RWPE1 (cell line): ENCODE data around the gene EEF1AKMT4.
"Not testable (repeated sequence)": the region's sequence is repeated elsewhere in the genome, so short reads cannot be mapped to it uniquely, and the experiment has no call there.

Experiments used
- CTCF ChIA-PET: fragments of 350-600 bp; sonication (Branson Sonifier 250); formaldehyde crosslinking; extraction: SDS; loops from one replicate; lab custom pipeline; 2021; lab: Yijun Ruan, JAX
- POLR2A ChIA-PET: fragments of 400-600 bp; formaldehyde crosslinking; extraction: SDS; loops from one replicate; lab custom pipeline; 2020; ENCODE audit warnings: antibody characterized with exemption; ENCODE audit not compliant: low non-redundant PET; lab: Yijun Ruan, JAX
- DNase-seq: peaks from one replicate; pipeline ENCODE4 v3.0.0; 2012; ENCODE audit warnings: low spot score
- H3K27ac ChIP-seq: fragments of 450-650 bp; 2 replicates; pipeline ENCODE4 v1.5.1; 2017
- TF ChIP-seq, protein P1 (sequence below): fragments of 450-650 bp; conservative IDR thresholded peaks from 2 replicates; pipeline ENCODE4 v1.5.1; 2017; ENCODE audit warnings: low read depth, mild to moderate bottlenecking

EEF1AKMT4 gene

DNA sequence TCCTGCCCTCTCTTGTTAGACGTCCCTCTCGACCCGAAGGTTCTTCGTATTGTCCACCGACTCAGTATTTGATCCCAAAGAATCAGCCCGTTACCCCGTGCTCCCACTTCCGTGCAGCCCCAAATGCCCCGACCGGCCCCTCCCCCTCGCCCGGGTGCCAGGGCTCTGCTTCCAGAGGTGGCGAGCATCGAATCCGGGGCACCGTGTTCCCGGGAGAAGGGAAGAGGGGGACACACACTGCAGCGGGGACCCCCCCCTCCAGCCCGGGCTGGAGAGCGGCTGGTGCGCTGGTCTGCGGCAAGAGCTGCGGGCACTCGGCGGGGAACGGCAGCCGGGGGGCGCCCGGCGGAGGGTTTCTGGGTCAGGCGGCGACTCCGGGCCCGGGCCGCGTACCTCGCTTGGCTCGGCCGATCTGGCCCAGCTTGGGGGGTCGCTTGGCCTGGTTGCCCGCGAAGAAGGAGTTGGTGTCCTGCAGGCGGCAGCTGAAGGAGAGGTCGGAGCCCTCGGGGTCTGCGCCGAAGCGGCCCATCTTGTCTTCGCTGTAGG is 11.3 kb downstream of the EEF1AKMT4 start:
- TF ChIP-seq, protein P1, sequence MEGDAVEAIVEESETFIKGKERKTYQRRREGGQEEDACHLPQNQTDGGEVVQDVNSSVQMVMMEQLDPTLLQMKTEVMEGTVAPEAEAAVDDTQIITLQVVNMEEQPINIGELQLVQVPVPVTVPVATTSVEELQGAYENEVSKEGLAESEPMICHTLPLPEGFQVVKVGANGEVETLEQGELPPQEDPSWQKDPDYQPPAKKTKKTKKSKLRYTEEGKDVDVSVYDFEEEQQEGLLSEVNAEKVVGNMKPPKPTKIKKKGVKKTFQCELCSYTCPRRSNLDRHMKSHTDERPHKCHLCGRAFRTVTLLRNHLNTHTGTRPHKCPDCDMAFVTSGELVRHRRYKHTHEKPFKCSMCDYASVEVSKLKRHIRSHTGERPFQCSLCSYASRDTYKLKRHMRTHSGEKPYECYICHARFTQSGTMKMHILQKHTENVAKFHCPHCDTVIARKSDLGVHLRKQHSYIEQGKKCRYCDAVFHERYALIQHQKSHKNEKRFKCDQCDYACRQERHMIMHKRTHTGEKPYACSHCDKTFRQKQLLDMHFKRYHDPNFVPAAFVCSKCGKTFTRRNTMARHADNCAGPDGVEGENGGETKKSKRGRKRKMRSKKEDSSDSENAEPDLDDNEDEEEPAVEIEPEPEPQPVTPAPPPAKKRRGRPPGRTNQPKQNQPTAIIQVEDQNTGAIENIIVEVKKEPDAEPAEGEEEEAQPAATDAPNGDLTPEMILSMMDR = no peak
- CTCF ChIA-PET = interaction anchor here (0.6 to 2.0 kb wide), 6 partner anchors 11 to 245 kb away, joined by 3 to 11 read pairs (median 4); partner anchors contain the start of gene EEF1AKMT4
- no peak for DNase-seq
- peak overlapping the region; percentile 48 for H3K27ac ChIP-seq
- POLR2A ChIA-PET = interaction anchor here (0.7 kb wide), 1 partner anchor 22 kb away, joined by 3 read pairs; no protein-coding TSS in a partner anchor

DNA sequence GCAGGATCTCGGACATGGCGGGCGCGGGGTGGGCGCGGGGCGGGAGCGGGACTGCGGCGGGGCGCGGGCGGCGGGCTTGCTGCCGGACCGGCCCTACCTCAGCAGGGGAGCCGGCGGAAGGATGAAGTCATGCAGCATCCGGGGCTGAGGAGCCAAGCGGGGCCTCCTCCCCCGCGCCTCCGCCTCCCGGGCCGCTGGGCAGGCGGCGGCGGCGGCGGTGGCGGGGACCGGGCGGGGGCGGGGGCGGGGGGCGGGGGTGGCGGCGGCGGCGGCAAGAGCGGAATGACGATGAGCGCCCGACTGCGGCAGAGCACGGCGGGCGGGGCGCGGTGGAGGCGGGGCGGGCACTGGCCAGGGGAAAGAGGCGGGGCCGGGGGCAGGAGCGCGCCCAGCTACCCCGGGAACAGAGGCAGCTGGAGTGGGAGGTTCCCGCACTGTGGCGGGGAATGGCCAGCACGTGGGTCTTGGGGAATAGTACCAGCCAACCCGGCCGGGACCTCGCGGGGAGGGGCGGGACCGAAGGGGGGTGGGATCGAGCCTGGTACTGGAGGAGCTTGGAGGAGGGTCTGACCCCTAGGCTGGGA is 11.9 kb downstream of the EEF1AKMT4 start, which contains the start of gene CAMK2N2:
Gene CAMK2N2 (minus strand): TSS at position 284 of the 584 bp plus-strand sequence. CDS start 268 bp downstream, at position 16.
- CTCF ChIA-PET = interaction anchor here (1.1 to 2.0 kb wide), 4 partner anchors 12 to 27 kb away, joined by 3 to 11 read pairs (median 4); partner anchors contain the start of gene EEF1AKMT4
- peak within 1 kb of the TSS; percentile 48 for H3K27ac ChIP-seq
- DNase-seq = peak; percentile 72
- TF ChIP-seq, protein P1 = no peak
- POLR2A ChIA-PET = interaction anchor here (0.7 kb wide), 1 partner anchor 23 kb away, joined by 3 read pairs; no protein-coding TSS in a partner anchor

DNA sequence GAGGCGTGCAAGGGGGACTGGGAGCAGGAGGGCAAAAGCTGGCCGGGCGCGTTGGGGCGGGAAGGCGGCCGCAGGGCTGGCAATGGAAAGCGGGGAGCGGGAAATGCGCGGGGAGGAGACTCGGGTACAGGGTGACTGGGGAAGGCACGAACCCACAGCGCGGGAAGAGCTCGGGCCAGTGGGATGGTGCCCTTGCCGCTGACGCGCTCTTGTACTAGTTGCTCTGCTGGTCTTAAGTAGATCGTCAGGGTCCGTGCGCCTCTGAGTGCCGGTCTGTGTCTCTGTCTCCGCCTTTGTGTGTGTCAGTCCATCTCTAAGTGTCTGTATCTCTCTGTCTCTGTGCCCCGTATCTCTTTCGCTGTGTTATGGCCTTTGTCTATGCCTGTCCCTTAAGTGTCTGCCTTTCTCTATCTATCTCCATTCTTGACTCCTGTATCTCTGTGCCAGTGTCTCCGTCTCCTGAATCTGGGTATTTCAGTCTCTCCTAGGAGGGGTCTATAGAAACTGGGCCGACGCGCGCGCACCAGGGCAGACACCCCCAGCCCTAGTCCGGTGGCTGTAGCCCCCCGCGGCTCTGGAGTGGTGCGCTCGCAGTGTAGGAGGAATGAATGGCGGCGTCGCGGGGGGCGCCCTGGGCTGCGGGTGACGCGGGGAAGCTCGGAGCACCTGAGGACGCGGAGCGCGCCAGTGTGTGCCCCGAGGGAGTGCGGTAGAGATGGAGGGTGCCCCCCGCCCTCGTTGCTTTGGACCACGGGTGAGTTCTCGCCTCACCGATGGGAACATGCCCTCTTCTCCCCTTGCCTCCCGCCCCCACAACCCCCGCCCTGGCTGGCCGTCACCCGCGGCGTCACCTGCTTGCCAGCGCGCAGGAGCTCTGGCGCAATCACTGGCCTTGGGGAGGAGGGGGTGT is 12.6 kb downstream of the EEF1AKMT4 start:
- H3K27ac ChIP-seq = peak overlapping the region; percentile 48
- DNase-seq = no peak
- POLR2A ChIA-PET = no interaction called here
- TF ChIP-seq, protein P1 = no peak
- CTCF ChIA-PET = interaction anchor here (1.0 to 1.4 kb wide), 3 partner anchors 12 to 27 kb away, joined by 3 to 4 read pairs (median 4); no protein-coding TSS in a partner anchor

DNA sequence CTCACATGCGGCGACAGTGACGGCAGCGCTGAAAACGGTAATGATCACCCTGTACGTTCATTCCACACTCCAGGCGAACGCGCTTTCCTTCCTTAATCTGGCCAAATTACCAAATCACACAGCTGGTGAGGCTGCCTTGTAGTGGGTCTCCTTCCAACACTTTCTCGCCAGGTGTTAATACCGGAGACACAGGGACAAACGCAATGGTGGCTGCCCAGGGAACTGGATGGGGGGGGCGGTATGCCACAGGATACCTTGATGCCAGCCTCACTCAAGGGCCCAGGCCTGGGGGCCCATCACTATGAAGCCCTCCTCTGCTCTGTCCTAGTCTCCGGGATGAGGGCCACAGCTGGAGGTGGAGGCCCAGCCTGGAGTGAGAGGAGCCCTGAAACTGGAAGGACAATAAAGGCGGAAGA is 13.3 kb downstream of the EEF1AKMT4 start:
- DNase-seq = no peak
- CTCF ChIA-PET = interaction anchor here (1.0 kb wide), 1 partner anchor 13 kb away, joined by 4 read pairs; no protein-coding TSS in a partner anchor
- POLR2A ChIA-PET = no interaction called here
- TF ChIP-seq, protein P1 = no peak
- no peak overlapping the region; the same call in 1 of the 2 replicates for H3K27ac ChIP-seq

DNA sequence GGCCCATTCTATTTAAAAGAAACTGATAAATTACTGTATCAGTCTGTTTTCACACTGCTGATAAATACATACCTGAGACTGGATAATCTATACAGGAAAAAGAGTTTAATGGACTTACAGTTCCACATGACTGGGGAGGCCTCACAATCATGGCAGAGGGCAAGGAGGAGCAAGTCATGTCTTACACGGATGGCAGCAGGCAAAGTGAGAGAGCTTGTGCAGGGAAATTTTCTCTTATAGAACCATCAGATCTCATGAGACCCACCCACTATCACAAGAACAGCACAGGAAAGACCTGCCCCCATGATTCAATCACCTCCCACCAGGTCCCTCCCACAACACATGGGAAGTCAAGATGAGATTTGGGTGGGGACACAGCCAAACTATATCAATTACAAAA is 17.8 kb downstream of the EEF1AKMT4 start:
- DNase-seq, CTCF ChIA-PET, H3K27ac ChIP-seq, POLR2A ChIA-PET: not testable (repeated sequence)

DNA sequence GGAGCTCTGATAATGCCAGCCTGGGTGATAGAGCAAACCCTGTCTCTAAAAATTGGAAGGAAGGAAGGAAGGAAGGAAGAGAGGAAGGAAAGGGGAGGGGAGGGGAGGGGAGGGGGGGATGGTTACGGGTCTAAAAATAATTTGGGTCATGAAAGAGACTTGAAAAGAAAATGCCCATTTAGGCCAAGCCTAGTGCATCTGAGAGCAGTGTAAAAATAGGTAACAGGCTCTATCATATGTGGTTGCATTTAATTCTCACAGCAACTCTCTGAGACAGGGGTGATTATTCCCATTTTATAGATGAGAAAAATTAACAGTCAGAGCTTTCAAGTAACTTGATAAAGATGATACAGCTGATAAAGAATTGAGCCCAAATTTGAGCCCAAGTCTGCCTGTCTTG is 22.8 kb downstream of the EEF1AKMT4 start:
- POLR2A ChIA-PET = no interaction called here

More for the DNA sequence above, 22.8 kb downstream of the EEF1AKMT4 start:
- no peak overlapping the region for H3K27ac ChIP-seq
- CTCF ChIA-PET = no interaction called here
- TF ChIP-seq, protein P1 = no peak
- no peak for DNase-seq
